Ectodermal cell (in vitro differentiated cells): Measurements from ENCODE around the gene ANKRD39.

ENCODE experiments used
- H3K27ac ChIP-seq: 2 replicates; pipeline ENCODE4 v1.7.0; 2013; ENCODE audit warnings: mild to moderate bottlenecking, low read depth, low read length; ENCODE audit not compliant: insufficient read depth, poor library complexity, severe bottlenecking
- H3K27me3 ChIP-seq: 2 replicates; pipeline ENCODE4 v1.7.0; 2013; ENCODE audit warnings: mild to moderate bottlenecking, low read length; ENCODE audit not compliant: insufficient read depth, control insufficient read depth, poor library complexity, severe bottlenecking
- H3K36me3 ChIP-seq: one replicate; pipeline ENCODE4 v1.7.0; 2013; ENCODE audit warnings: low read length; ENCODE audit not compliant: control insufficient read depth, insufficient read depth
- H3K4me1 ChIP-seq: one replicate; pipeline ENCODE4 v1.7.0; 2013; ENCODE audit warnings: low read length; ENCODE audit not compliant: control insufficient read depth, insufficient read depth
- H3K4me3 ChIP-seq: 2 replicates; pipeline ENCODE4 v1.7.0; 2013; ENCODE audit warnings: low read depth, low read length, control low read depth; ENCODE audit not compliant: insufficient read depth
- H3K9me3 ChIP-seq: 2 replicates; pipeline ENCODE4 v1.7.0; 2013; ENCODE audit warnings: mild to moderate bottlenecking, low read length, moderate library complexity; ENCODE audit not compliant: control insufficient read depth
- WGBS, 2 experiments: methylation state at CpG; one replicate each; pipeline ENCODE4 v1.1.7; 2013; ENCODE audit warnings: missing lambda C conversion rate in 2 of 2; 5-methylcytosine and 5-hydroxymethylcytosine counted together

The ANKRD39 gene

DNA sequence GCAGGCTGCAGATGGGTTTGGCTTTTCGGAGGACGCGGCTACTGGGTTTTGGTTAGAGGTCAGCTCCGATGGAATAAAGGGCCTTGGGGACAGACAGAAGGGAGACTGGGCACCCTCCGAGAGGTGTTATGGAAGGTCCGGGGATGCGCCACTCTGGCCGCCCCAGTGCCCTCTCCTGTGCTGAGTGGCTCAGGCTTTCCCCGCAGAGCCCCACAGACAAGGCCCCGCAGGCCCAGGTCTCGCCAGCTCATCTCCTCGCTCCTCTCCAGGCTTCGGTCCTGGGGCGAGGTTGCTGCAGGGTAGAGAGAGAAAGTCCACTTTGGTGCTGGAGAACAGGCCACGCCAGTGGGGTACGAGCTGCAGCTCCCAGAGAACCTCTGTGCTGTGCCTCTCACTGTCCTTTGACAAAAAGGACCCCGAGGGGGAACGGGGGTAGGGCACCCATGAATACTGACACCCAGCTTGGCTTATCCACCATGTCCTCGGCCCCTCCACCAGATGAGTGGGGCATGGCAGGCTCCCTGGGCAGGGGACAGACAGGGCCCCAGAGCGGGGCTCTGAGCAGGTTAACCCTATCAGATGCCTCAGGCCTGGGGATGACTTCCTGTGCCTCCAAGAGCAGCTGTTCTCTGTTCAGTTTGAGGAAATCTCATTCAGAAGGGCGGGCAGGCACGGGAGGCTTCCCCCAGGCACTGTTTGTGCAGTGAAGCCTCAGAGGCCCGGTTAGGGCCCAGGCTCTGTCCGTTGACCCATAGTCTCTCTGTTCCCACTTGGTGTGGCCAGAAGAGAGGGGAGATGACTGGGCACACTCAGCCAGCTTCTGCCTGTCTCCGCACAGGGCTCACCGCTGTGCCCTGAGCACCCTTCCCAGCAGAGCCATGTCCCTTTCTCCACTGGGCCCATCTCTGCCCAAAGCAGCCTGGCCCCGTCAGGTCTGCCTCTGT lies 57.5 kb downstream of the ANKRD39 start:
- Histone ChIP-seq H3K36me3 (peaks cover 10% of the 10 kb centered on the region), H3K4me3 (no peak overlapping the region), H3K9me3 (no peaks in the 10 kb centered on the region), H3K4me1 (no peaks in the 10 kb centered on the region), H3K27ac (no peak overlapping the region), H3K27me3 (no peaks in the 10 kb centered on the region)
- WGBS, 2 experiments: 91 to 94% methylated on average over 27 of the region's 27 CpGs

DNA sequence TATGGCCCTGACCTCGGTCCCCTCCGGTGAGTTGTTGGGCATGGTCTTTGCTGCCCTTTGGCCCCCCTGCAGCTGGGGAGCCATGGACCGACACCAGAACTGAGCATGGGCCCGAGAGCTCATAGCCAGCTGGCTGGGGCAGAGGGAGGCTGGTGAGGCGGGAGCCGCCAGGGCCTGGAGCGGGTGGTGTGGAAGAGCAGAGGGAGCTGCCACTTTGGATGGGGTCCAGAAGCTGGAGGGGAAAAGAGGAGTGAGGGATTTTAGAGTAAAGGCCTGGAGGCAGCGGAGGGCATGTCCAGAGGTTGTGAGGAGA lies 58.2 kb downstream of the ANKRD39 start:
- 93 to 95% methylated on average over 8 of the region's 8 CpGs for WGBS, 2 experiments
- Histone ChIP-seq H3K27ac (no peak overlapping the region), H3K4me3 (no peak overlapping the region), H3K27me3 (no peaks in the 10 kb centered on the region), H3K9me3 (no peaks in the 10 kb centered on the region), H3K4me1 (no peaks in the 10 kb centered on the region), H3K36me3 (peaks cover 10% of the 10 kb centered on the region)

DNA sequence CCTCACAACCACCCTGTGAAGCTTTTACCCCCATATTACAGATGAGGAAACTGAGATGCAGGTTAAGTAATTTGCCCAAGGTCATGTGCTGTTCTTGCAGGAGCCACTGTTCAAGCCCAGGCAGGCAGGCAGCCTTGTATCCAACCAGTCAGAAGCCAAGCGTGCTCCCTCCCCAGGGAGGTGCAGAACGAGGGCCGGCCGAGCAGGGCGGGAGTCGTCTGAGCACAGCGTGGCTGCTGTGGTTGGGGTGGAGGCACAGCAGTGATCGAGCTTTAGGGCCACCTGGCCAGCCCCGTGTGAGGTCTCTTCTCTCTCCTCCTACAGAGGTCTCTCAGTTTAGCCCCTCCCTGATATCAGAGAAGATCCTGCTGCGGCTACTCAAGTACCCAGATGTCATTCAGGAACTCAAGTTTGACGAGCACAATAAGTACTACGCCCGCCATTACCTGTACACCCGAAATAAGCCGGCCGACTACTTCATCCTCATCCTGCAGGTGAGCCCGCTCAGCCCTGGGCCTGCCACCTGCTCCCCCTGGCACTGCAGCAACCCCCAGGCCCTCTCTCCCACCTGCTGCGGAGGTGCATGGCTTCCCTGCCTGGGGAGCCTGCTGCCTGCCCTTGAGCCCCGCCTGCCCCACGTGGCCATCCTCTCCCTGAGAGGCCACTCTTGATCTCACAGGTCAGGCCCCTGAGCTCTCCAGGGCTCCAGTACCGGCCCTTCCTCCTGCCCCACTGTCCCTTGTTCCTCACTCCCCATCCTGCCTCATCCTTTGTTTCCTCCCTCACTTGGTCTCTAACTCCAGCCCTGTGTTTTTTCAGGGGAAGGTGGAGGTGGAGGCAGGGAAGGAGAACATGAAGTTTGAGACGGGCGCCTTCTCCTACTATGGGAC lies 58.8 kb downstream of the ANKRD39 start:
- Histone ChIP-seq H3K27me3 (no peaks in the 10 kb centered on the region), H3K4me3 (no peak overlapping the region), H3K4me1 (no peaks in the 10 kb centered on the region), H3K27ac (no peak overlapping the region), H3K9me3 (no peaks in the 10 kb centered on the region), H3K36me3 (peaks cover 10% of the 10 kb centered on the region)
- 91 to 92% methylated on average over 23 of the region's 23 CpGs for WGBS, 2 experiments
